DOHH2 (cell line): ENCODE results near the gene RGR.

ENCODE experiments used
- H3F3A ChIP-seq: fragments of 200-600 bp; sonication (generic), shearing (Covaris generic); 2 replicates; pipeline ENCODE4 v1.6.0; 2016; ENCODE audit warnings: antibody characterized with exemption, mild to moderate bottlenecking; ENCODE audit not compliant: control insufficient read depth, insufficient read depth
- H3K27ac ChIP-seq: fragments of 200-600 bp; sonication (generic); 2 replicates; pipeline ENCODE4 v1.5.1; 2014; ENCODE audit warnings: low read depth, mild to moderate bottlenecking, low read length, moderate library complexity
- H3K27me3 ChIP-seq: fragments of 200-600 bp; sonication (generic); 2 replicates; pipeline ENCODE4 v1.6.1; 2014; ENCODE audit warnings: mild to moderate bottlenecking, low read length, mixed read lengths; ENCODE audit not compliant: control insufficient read depth
- H3K36me3 ChIP-seq: fragments of 200-600 bp; sonication (generic); 2 replicates; pipeline ENCODE4 v1.6.1; 2014; ENCODE audit warnings: mild to moderate bottlenecking, low read length, moderate library complexity, mixed read lengths; ENCODE audit not compliant: control insufficient read depth
- H3K4me1 ChIP-seq: fragments of 200-600 bp; sonication (generic); 2 replicates; pipeline ENCODE4 v1.6.1; 2014; ENCODE audit warnings: mild to moderate bottlenecking, low read length, mixed read lengths; ENCODE audit not compliant: control insufficient read depth
- H3K4me2 ChIP-seq: fragments of 200-600 bp; sonication (generic); 2 replicates; pipeline ENCODE4 v1.6.0; 2014; ENCODE audit warnings: mild to moderate bottlenecking, low read length, moderate library complexity
- H3K4me3 ChIP-seq: fragments of 200-600 bp; sonication (generic); 2 replicates; pipeline ENCODE4 v1.5.1; 2014; ENCODE audit warnings: mild to moderate bottlenecking, low read length, mixed read lengths
- H3K79me2 ChIP-seq: fragments of 200-600 bp; sonication (generic); 2 replicates; pipeline ENCODE4 v1.6.1; 2014; ENCODE audit warnings: mild to moderate bottlenecking, low read length, mixed read lengths; ENCODE audit not compliant: control insufficient read depth
- H3K9me2 ChIP-seq: fragments of 200-600 bp; sonication (generic); replicated peaks from 2 replicates; pipeline ENCODE4 v1.6.1; 2014; ENCODE audit warnings: mild to moderate bottlenecking, low read length, mixed read lengths; ENCODE audit not compliant: control insufficient read depth
- H3K9me3 ChIP-seq: fragments of 200-600 bp; sonication (generic); 2 replicates; pipeline ENCODE4 v1.6.1; 2014; ENCODE audit warnings: antibody characterized with exemption, low read length, mixed read lengths; ENCODE audit not compliant: control insufficient read depth, insufficient read depth
- H4K20me1 ChIP-seq: fragments of 200-600 bp; sonication (generic); 2 replicates; pipeline ENCODE4 v1.6.0; 2014; ENCODE audit warnings: low read depth, mild to moderate bottlenecking, antibody characterized with exemption, low read length, moderate library complexity; ENCODE audit not compliant: control insufficient read depth, insufficient read depth
- EZH2phosphoT487 ChIP-seq: fragments of 200-600 bp; sonication (generic); IDR thresholded peaks from 2 replicates; pipeline ENCODE4 v1.6.1; 2017; ENCODE audit warnings: borderline replicate concordance, mild to moderate bottlenecking, antibody characterized with exemption, low read length, moderate library complexity, mixed read lengths
- TF ChIP-seq, protein P1 (sequence below): fragments of 200-600 bp; sonication (generic); IDR thresholded peaks from one replicate; pipeline ENCODE4 v1.5.1; 2014; ENCODE audit warnings: antibody characterized with exemption, mild to moderate bottlenecking, low read depth, low read length; ENCODE audit not compliant: poor library complexity, severe bottlenecking

Gene RGR

DNA sequence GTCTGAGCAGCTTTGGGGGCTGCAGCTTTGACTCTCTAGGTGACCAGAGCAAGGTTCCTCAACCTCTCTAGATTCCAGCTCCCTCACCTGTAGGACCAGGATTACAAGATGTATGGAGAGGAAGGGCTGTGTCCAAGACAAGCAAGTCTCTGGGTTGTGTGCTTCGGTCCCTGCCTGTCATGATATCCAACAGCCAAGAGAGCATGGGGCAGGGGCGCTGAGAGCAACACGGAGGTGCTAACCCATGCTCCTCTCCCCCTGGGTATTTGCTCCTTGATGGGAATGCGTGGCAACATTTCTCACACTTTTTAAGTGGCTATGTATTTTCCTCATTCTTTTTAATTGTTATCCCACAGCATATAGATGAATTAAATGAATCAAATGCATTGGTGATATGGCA, 40.2 kb upstream of the RGR start:
- Histone ChIP-seq H3K36me3 (no peaks in the 10 kb centered on the region), H4K20me1 (no peaks in the 10 kb centered on the region), H3K4me3 (no peak overlapping the region), H3K9me2 (no peaks in the 10 kb centered on the region), H3K4me2 (no peak overlapping the region), H3K4me1 (0 out of 2 replicates have a peak, but pooled peaks cover 2% of the 10 kb centered on the region), H3K79me2 (no peaks in the 10 kb centered on the region), H3K9me3 (no peaks in the 10 kb centered on the region), H3K27me3 (peaks cover 6% of the 10 kb centered on the region; the same call in 1 of the 2 replicates), H3F3A (no peaks in the 10 kb centered on the region), H3K27ac (no peak overlapping the region)
- TF ChIP-seq, protein P1, sequence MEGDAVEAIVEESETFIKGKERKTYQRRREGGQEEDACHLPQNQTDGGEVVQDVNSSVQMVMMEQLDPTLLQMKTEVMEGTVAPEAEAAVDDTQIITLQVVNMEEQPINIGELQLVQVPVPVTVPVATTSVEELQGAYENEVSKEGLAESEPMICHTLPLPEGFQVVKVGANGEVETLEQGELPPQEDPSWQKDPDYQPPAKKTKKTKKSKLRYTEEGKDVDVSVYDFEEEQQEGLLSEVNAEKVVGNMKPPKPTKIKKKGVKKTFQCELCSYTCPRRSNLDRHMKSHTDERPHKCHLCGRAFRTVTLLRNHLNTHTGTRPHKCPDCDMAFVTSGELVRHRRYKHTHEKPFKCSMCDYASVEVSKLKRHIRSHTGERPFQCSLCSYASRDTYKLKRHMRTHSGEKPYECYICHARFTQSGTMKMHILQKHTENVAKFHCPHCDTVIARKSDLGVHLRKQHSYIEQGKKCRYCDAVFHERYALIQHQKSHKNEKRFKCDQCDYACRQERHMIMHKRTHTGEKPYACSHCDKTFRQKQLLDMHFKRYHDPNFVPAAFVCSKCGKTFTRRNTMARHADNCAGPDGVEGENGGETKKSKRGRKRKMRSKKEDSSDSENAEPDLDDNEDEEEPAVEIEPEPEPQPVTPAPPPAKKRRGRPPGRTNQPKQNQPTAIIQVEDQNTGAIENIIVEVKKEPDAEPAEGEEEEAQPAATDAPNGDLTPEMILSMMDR = no peak
- no peak for TF ChIP-seq EZH2phosphoT487

DNA sequence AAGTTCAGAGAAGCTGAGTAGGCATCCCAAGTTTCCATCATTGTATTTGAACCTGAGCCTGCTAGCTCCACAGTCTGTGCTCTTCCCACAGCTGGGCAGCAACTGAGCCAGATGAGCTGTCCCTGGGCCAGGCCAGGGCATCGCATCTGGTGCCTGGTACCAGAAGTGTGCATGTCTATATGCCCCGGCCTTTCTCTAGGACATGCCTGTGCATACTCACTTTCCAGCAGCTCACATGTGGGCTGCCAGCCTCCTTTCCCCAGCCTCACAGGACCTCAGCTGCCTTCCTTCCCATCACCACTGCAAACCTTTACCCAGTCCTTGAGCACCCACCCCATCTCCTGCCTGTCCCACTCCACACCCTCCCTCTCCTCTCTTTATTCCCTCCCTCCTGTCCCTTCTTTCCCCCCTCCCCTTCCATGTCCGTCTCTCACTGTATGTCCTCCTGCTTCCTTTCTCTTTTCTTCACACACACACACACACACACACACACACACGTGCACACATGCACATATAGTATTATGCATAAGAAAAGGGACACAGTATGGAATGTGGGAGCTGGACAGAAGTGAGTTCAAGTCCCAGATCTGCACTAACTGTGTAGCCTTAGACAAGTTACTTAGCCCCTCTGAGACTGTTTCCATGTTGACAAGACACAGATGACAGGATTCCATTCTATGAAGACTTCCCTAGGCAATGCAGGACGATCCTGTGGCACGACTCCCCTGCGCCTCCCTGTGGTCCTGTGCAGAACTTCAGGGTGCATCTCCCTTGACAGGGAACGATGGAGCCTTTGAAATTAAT, 39.6 kb upstream of the RGR start:
- Histone ChIP-seq H3K4me1 (0 out of 2 replicates have a peak, but pooled peaks cover 2% of the 10 kb centered on the region), H3F3A (no peaks in the 10 kb centered on the region), H4K20me1 (no peaks in the 10 kb centered on the region), H3K9me3 (no peaks in the 10 kb centered on the region), H3K79me2 (no peaks in the 10 kb centered on the region), H3K27ac (no peak overlapping the region), H3K4me2 (no peak overlapping the region), H3K9me2 (no peaks in the 10 kb centered on the region), H3K36me3 (no peaks in the 10 kb centered on the region), H3K27me3 (peaks cover 6% of the 10 kb centered on the region; the same call in 1 of the 2 replicates), H3K4me3 (no peak overlapping the region)
- TF ChIP-seq, protein P1 = peak; percentile 91
- no peak for TF ChIP-seq EZH2phosphoT487

DNA sequence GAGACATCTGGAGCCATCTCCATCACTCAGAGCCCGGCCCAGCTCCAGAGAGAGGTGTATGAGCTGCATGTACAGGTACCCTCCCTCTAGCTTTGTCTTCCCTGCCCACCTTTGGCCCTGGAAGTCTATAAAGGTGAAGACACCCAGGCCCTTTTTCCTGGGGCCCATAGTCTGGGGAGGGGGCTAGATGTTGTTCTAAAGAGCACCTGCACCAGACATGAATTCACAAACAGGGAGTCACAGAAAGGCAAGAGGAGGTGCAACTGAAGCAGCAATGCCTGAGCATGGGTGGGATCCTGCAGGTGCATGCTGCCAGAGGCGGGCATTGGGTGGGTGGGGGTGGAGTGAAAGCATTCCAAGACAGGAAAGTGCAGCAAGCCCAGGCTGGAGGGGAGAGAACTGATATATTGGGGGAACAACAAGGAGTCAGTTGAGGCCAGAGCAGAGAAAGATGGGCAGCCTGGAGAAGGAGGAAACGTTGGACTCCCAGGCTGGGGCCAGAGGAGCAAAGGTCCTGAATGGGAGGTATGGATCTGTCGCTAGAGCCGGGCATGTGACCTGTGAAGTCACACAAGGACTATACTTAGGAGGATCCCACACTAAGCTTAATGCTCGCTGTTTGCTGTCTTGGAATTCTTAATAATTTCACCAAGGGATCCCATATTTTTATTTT, 38.9 kb upstream of the RGR start:
- no peaks in the 10 kb centered on the region for H3F3A ChIP-seq
- 0 out of 2 replicates have a peak, but pooled peaks cover 2% of the 10 kb centered on the region for H3K4me1 ChIP-seq
- no peaks in the 10 kb centered on the region for H3K9me2 ChIP-seq
- no peaks in the 10 kb centered on the region for H3K9me3 ChIP-seq
- H4K20me1 ChIP-seq = no peaks in the 10 kb centered on the region
- no peak overlapping the region for H3K27ac ChIP-seq
- no peak overlapping the region for H3K4me3 ChIP-seq
- H3K4me2 ChIP-seq = no peak overlapping the region
- peaks cover 11% of the 10 kb centered on the region; the same call in 1 of the 2 replicates for H3K27me3 ChIP-seq
- H3K36me3 ChIP-seq = no peaks in the 10 kb centered on the region
- TF ChIP-seq, protein P1 = no peak
- TF ChIP-seq EZH2phosphoT487 = no peak
- no peaks in the 10 kb centered on the region for H3K79me2 ChIP-seq
